GM23338 (cell line): Measurements from ENCODE around the gene DEFB126. TPM values are rescaled to one million over a fixed set of nuclear protein-coding genes. Genes with fewer than 3 reads are reported as not detected.

Source experiments
- ATAC-seq: fragments of 200-7000 bp; cut with Tn5 transposase; 3 replicates; pipeline ENCODE4 v1.9.1; 2020
- DNase-seq: peaks from one replicate; pipeline ENCODE4 v3.0.0-alpha.2; 2015; ENCODE audit warnings: low spot score
- H2AFZ ChIP-seq: fragments of 200-600 bp; sonication (generic); 2 replicates; pipeline ENCODE4 v1.8.0; 2016; ENCODE audit warnings: antibody characterized with exemption, mild to moderate bottlenecking, moderate library complexity
- H3F3A ChIP-seq: fragments of 200-600 bp; sonication (generic); replicated peaks from 2 replicates; pipeline ENCODE4 v1.8.0; 2017; ENCODE audit warnings: antibody characterized with exemption, mixed run types, low read depth
- H3K27ac ChIP-seq: fragments of 200-600 bp; sonication (generic); 2 replicates; pipeline ENCODE4 v1.6.1; 2016; ENCODE audit warnings: low read depth
- H3K27me3 ChIP-seq: fragments of 200-600 bp; sonication (generic); 2 replicates; pipeline ENCODE4 v1.8.0; 2016; ENCODE audit warnings: mild to moderate bottlenecking, mixed run types, moderate library complexity; ENCODE audit not compliant: insufficient read depth
- H3K36me3 ChIP-seq: fragments of 200-600 bp; sonication (generic); 2 replicates; pipeline ENCODE4 v1.8.0; 2016; ENCODE audit warnings: mild to moderate bottlenecking; ENCODE audit not compliant: insufficient read depth
- H3K4me1 ChIP-seq: fragments of 200-600 bp; sonication (generic); 2 replicates; pipeline ENCODE4 v1.8.0; 2016; ENCODE audit warnings: mild to moderate bottlenecking, moderate library complexity; ENCODE audit not compliant: insufficient read depth
- H3K4me2 ChIP-seq: fragments of 200-600 bp; sonication (generic); 2 replicates; pipeline ENCODE4 v1.7.1; 2017; ENCODE audit warnings: mixed run types
- H3K4me3 ChIP-seq: fragments of 200-600 bp; sonication (generic); 2 replicates; pipeline ENCODE4 v1.6.1; 2016; ENCODE audit warnings: mixed run types
- H3K79me2 ChIP-seq: fragments of 200-600 bp; sonication (generic); replicated peaks from 2 replicates; pipeline ENCODE4 v1.8.0; 2017; ENCODE audit warnings: mild to moderate bottlenecking; ENCODE audit not compliant: insufficient read depth
- H3K9me2 ChIP-seq: fragments of 200-600 bp; sonication (generic); 2 replicates; pipeline ENCODE4 v1.8.0; 2017; ENCODE audit not compliant: insufficient read depth
- H4K20me1 ChIP-seq: fragments of 200-600 bp; sonication (generic); replicated peaks from 2 replicates; pipeline ENCODE4 v1.8.0; 2017; ENCODE audit warnings: mild to moderate bottlenecking; ENCODE audit not compliant: insufficient read depth
- H3K27ac Mint-ChIP-seq: 2 replicates; pipeline ENCODE4 v1.8.0; 2020; ENCODE audit warnings: inconsistent platforms, mild to moderate bottlenecking, moderate library complexity, mixed read lengths
- H3K27me3 Mint-ChIP-seq: 3 replicates; pipeline ENCODE4 v1.8.0; 2022; ENCODE audit warnings: low read depth, mild to moderate bottlenecking, moderate library complexity, mixed read lengths, inconsistent platforms; ENCODE audit not compliant: insufficient read depth, poor library complexity
- H3K36me3 Mint-ChIP-seq: 3 replicates; pipeline ENCODE4 v1.8.0; 2021; ENCODE audit warnings: low read depth, mild to moderate bottlenecking, inconsistent platforms, moderate library complexity, mixed read lengths
- H3K4me1 Mint-ChIP-seq: 3 replicates; pipeline ENCODE4 v1.8.0; 2020; ENCODE audit warnings: mild to moderate bottlenecking, inconsistent platforms, mixed read lengths
- H3K4me3 Mint-ChIP-seq: 3 replicates; pipeline ENCODE4 v1.8.0; 2021; ENCODE audit warnings: moderate library complexity, mild to moderate bottlenecking, inconsistent platforms, mixed read lengths
- H3K9me3 Mint-ChIP-seq: 3 replicates; pipeline ENCODE4 v1.8.0; 2020; ENCODE audit warnings: moderate library complexity, mild to moderate bottlenecking, inconsistent platforms, mixed read lengths
- CREB1 ChIP-seq: fragments of 250-450 bp; sonication (Bioruptor Pico); IDR thresholded peaks from 2 replicates; pipeline ENCODE4 v1.5.0; 2020; ENCODE audit warnings: low read depth, mild to moderate bottlenecking, moderate library complexity
- EZH2phosphoT487 ChIP-seq: fragments of 200-600 bp; sonication (generic); IDR thresholded peaks from one replicate; pipeline ENCODE4 v1.8.1; 2018; ENCODE audit warnings: antibody characterized with exemption; ENCODE audit not compliant: unreplicated experiment
- JUNB ChIP-seq: IDR thresholded peaks from one replicate; pipeline ENCODE4 v1.6.1; 2016; ENCODE audit warnings: antibody characterized with exemption; ENCODE audit not compliant: unreplicated experiment
- NANOG ChIP-seq: IDR thresholded peaks from 2 replicates; pipeline ENCODE4 v1.6.1; 2016; ENCODE audit warnings: antibody characterized with exemption, borderline replicate concordance
- POLR2AphosphoS5 ChIP-seq: IDR thresholded peaks from 2 replicates; pipeline ENCODE4 v1.6.1; 2016; ENCODE audit warnings: antibody characterized with exemption, low read depth
- STAT1 ChIP-seq: IDR thresholded peaks from one replicate; pipeline ENCODE4 v1.6.1; 2016; ENCODE audit warnings: antibody characterized with exemption; ENCODE audit not compliant: unreplicated experiment
- ZNF114 ChIP-seq: fragments of 250-450 bp; sonication (Bioruptor Pico); IDR thresholded peaks from 2 replicates; pipeline ENCODE4 v1.5.0; 2020; ENCODE audit warnings: mild to moderate bottlenecking, moderate library complexity
- ZNF331 ChIP-seq: fragments of 250-450 bp; sonication (Bioruptor Pico); IDR thresholded peaks from 2 replicates; pipeline ENCODE4 v1.5.0; 2020; ENCODE audit warnings: low read depth, mild to moderate bottlenecking, moderate library complexity
- polyA plus RNA-seq: library from polyadenylated mRNA; unstranded; fragments of >200 nt; fragmentation: Nextera tagmentation; extraction: Ambion mirVana; gene quantifications from 2 replicates; pipeline ENCODE4 v1.2.1, GENCODE V29; 2016
- total RNA-seq: library from RNA; depleted of rRNA; stranded (reverse); fragments of >200 nt; shearing (Covaris generic); gene quantifications from 2 replicates; pipeline ENCODE4 v1.2.3, GENCODE V29; 2014
- TF ChIP-seq, protein P1 (sequence below): fragments of 250-450 bp; sonication (Bioruptor Pico); IDR thresholded peaks from 2 replicates; pipeline ENCODE4 v1.5.0; 2020; ENCODE audit warnings: mild to moderate bottlenecking, moderate library complexity
- TF ChIP-seq, protein P2 (sequence below): IDR thresholded peaks from one replicate; pipeline ENCODE4 v1.6.1; 2018; ENCODE audit warnings: antibody characterized with exemption; ENCODE audit not compliant: unreplicated experiment
- TF ChIP-seq, protein P3 (sequence below): IDR thresholded peaks from 2 replicates; pipeline ENCODE4 v1.6.1; 2016; ENCODE audit warnings: antibody characterized with exemption
- TF ChIP-seq, protein P4 (sequence below), 2 experiments: fragments of 200-600 bp in 1 of 2; sonication (generic) in 1 of 2; conservative IDR thresholded peaks; 2 replicates each; pipeline versions ENCODE4 v1.5.1 to v1.6.1; 2016 to 2017; ENCODE audit warnings: antibody characterized with exemption in 2 of 2, low read depth in 2 of 2, mild to moderate bottlenecking in 2 of 2, moderate library complexity in 1 of 2

DEFB126 gene
- total and polyA plus RNA-seq, 2 experiments from 2014 or later, result not detected

DNA sequence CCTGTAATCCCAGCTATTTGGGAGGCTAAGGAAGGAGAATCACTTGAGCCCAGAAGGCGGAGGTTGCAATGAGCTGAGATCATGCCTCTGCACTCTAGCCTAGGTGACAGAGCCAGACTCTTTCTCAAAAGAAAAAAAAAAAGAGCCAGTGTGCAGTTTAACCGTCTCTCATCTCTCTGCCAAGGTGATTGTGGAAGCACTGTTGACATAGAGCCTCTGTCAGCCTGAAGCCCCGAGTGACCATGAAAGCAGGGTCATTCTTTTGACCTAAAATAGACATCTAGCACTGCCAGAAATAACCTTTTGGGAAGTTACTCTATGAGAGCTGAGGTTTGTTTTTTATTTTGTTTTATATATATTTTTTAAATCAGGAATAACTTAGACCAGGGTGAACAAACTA is 22.2 kb downstream of the DEFB126 start:
- Mint-ChIP-seq H3K4me1 (no peaks in the 10 kb centered on the region), H3K9me3 (no peaks in the 10 kb centered on the region), H3K36me3 (no peaks in the 10 kb centered on the region), H3K4me3 (no peak overlapping the region), H3K27me3 (no peaks in the 10 kb centered on the region), H3K27ac (no peak overlapping the region)
- no peak overlapping the region for H3K4me3 ChIP-seq
- no peaks in the 10 kb centered on the region for H3K36me3 ChIP-seq
- no peak overlapping the region for H3K4me2 ChIP-seq
- H4K20me1 ChIP-seq, result no peaks in the 10 kb centered on the region
- no peak overlapping the region for H3K27ac ChIP-seq
- no peaks in the 10 kb centered on the region for H3K79me2 ChIP-seq
- no peaks in the 10 kb centered on the region; the same call in 1 of the 2 replicates for H3K27me3 ChIP-seq
- no peaks in the 10 kb centered on the region for H3K4me1 ChIP-seq
- DNase-seq (no peak), ATAC-seq (no peak)
- H2AFZ ChIP-seq, result no peak overlapping the region
- H3F3A ChIP-seq, result no peaks in the 10 kb centered on the region
- no peak for TF ChIP-seq NANOG
- TF ChIP-seq POLR2AphosphoS5, result no peak
- TF ChIP-seq, protein P1, sequence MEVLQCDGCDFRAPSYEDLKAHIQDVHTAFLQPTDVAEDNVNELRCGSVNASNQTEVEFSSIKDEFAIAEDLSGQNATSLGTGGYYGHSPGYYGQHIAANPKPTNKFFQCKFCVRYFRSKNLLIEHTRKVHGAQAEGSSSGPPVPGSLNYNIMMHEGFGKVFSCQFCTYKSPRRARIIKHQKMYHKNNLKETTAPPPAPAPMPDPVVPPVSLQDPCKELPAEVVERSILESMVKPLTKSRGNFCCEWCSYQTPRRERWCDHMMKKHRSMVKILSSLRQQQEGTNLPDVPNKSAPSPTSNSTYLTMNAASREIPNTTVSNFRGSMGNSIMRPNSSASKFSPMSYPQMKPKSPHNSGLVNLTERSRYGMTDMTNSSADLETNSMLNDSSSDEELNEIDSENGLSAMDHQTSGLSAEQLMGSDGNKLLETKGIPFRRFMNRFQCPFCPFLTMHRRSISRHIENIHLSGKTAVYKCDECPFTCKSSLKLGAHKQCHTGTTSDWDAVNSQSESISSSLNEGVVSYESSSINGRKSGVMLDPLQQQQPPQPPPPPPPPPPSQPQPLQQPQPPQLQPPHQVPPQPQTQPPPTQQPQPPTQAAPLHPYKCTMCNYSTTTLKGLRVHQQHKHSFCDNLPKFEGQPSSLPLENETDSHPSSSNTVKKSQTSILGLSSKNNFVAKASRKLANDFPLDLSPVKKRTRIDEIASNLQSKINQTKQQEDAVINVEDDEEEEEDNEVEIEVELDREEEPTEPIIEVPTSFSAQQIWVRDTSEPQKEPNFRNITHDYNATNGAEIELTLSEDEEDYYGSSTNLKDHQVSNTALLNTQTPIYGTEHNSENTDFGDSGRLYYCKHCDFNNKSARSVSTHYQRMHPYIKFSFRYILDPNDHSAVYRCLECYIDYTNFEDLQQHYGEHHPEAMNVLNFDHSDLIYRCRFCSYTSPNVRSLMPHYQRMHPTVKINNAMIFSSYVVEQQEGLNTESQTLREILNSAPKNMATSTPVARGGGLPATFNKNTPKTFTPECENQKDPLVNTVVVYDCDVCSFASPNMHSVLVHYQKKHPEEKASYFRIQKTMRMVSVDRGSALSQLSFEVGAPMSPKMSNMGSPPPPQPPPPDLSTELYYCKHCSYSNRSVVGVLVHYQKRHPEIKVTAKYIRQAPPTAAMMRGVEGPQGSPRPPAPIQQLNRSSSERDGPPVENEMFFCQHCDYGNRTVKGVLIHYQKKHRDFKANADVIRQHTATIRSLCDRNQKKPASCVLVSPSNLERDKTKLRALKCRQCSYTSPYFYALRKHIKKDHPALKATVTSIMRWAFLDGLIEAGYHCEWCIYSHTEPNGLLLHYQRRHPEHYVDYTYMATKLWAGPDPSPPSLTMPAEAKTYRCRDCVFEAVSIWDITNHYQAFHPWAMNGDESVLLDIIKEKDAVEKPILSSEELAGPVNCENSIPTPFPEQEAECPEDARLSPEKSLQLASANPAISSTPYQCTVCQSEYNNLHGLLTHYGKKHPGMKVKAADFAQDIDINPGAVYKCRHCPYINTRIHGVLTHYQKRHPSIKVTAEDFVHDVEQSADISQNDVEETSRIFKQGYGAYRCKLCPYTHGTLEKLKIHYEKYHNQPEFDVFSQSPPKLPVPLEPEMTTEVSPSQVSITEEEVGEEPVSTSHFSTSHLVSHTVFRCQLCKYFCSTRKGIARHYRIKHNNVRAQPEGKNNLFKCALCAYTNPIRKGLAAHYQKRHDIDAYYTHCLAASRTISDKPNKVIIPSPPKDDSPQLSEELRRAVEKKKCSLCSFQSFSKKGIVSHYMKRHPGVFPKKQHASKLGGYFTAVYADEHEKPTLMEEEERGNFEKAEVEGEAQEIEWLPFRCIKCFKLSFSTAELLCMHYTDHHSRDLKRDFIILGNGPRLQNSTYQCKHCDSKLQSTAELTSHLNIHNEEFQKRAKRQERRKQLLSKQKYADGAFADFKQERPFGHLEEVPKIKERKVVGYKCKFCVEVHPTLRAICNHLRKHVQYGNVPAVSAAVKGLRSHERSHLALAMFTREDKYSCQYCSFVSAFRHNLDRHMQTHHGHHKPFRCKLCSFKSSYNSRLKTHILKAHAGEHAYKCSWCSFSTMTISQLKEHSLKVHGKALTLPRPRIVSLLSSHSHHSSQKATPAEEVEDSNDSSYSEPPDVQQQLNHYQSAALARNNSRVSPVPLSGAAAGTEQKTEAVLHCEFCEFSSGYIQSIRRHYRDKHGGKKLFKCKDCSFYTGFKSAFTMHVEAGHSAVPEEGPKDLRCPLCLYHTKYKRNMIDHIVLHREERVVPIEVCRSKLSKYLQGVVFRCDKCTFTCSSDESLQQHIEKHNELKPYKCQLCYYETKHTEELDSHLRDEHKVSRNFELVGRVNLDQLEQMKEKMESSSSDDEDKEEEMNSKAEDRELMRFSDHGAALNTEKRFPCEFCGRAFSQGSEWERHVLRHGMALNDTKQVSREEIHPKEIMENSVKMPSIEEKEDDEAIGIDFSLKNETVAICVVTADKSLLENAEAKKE (CRISPR knock-in tag), result no peak
- TF ChIP-seq STAT1, result no peak
- TF ChIP-seq, protein P2, sequence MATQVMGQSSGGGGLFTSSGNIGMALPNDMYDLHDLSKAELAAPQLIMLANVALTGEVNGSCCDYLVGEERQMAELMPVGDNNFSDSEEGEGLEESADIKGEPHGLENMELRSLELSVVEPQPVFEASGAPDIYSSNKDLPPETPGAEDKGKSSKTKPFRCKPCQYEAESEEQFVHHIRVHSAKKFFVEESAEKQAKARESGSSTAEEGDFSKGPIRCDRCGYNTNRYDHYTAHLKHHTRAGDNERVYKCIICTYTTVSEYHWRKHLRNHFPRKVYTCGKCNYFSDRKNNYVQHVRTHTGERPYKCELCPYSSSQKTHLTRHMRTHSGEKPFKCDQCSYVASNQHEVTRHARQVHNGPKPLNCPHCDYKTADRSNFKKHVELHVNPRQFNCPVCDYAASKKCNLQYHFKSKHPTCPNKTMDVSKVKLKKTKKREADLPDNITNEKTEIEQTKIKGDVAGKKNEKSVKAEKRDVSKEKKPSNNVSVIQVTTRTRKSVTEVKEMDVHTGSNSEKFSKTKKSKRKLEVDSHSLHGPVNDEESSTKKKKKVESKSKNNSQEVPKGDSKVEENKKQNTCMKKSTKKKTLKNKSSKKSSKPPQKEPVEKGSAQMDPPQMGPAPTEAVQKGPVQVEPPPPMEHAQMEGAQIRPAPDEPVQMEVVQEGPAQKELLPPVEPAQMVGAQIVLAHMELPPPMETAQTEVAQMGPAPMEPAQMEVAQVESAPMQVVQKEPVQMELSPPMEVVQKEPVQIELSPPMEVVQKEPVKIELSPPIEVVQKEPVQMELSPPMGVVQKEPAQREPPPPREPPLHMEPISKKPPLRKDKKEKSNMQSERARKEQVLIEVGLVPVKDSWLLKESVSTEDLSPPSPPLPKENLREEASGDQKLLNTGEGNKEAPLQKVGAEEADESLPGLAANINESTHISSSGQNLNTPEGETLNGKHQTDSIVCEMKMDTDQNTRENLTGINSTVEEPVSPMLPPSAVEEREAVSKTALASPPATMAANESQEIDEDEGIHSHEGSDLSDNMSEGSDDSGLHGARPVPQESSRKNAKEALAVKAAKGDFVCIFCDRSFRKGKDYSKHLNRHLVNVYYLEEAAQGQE, result no peak
- no peak for TF ChIP-seq CREB1 (CRISPR knock-in tag)
- no peak for TF ChIP-seq JUNB
- TF ChIP-seq, protein P3, sequence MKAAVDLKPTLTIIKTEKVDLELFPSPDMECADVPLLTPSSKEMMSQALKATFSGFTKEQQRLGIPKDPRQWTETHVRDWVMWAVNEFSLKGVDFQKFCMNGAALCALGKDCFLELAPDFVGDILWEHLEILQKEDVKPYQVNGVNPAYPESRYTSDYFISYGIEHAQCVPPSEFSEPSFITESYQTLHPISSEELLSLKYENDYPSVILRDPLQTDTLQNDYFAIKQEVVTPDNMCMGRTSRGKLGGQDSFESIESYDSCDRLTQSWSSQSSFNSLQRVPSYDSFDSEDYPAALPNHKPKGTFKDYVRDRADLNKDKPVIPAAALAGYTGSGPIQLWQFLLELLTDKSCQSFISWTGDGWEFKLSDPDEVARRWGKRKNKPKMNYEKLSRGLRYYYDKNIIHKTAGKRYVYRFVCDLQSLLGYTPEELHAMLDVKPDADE, result no peak
- no peak for TF ChIP-seq ZNF114 (CRISPR knock-in tag)
- TF ChIP-seq ZNF331 (CRISPR knock-in tag), result no peak
- TF ChIP-seq EZH2phosphoT487, result no peak
- TF ChIP-seq, protein P4, sequence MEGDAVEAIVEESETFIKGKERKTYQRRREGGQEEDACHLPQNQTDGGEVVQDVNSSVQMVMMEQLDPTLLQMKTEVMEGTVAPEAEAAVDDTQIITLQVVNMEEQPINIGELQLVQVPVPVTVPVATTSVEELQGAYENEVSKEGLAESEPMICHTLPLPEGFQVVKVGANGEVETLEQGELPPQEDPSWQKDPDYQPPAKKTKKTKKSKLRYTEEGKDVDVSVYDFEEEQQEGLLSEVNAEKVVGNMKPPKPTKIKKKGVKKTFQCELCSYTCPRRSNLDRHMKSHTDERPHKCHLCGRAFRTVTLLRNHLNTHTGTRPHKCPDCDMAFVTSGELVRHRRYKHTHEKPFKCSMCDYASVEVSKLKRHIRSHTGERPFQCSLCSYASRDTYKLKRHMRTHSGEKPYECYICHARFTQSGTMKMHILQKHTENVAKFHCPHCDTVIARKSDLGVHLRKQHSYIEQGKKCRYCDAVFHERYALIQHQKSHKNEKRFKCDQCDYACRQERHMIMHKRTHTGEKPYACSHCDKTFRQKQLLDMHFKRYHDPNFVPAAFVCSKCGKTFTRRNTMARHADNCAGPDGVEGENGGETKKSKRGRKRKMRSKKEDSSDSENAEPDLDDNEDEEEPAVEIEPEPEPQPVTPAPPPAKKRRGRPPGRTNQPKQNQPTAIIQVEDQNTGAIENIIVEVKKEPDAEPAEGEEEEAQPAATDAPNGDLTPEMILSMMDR (conservative IDR thresholded peaks at IDR 0.05; ENCODE audit: low read depth in 2 of 2), result no peak
- H3K9me2 ChIP-seq, result no peaks in the 10 kb centered on the region; the same call in 1 of the 2 replicates
